HFF-Myc (cell line): ENCODE data around the gene NKX2-3.

Experiments
- DNase-seq: peaks from one replicate; pipeline ENCODE4 v3.0.0-alpha.2; 2011; ENCODE audit warnings: low read depth; ENCODE audit errors: extremely low read depth
- H3K4me3 ChIP-seq: replicated peaks from 2 replicates; pipeline ENCODE4 v1.5.1; 2011; ENCODE audit warnings: low read depth, mild to moderate bottlenecking, control low read depth, low read length
- CTCF ChIP-seq: IDR thresholded peaks from 2 replicates; pipeline ENCODE4 v1.5.1; 2012; ENCODE audit warnings: mild to moderate bottlenecking, low read depth, low read length, control low read depth; ENCODE audit errors: missing control alignments

The NKX2-3 gene

GRCh38 chr10:99522470-99523250 is 10.1 kb upstream of the NKX2-3 start:
- no peak for DNase-seq
- no peak overlapping the region for H3K4me3 ChIP-seq
- TF ChIP-seq CTCF: no peak

- TF ChIP-seq CTCF: no peak
- H3K4me3 ChIP-seq: no peak overlapping the region
- no peak for DNase-seq
Observed at GRCh38 chr10:99523251-99523773, 9.4 kb upstream of the NKX2-3 start.

- no peak overlapping the region for H3K4me3 ChIP-seq
- DNase-seq: no peak
- no peak for TF ChIP-seq CTCF
Observed at GRCh38 chr10:99524050-99524666, 8.6 kb upstream of the NKX2-3 start.

GRCh38 chr10:99524736-99525380 is 7.9 kb upstream of the NKX2-3 start:
- H3K4me3 ChIP-seq: no peak overlapping the region
- no peak for DNase-seq
- TF ChIP-seq CTCF: no peak

GRCh38 chr10:99525897-99526296 is 6.8 kb upstream of the NKX2-3 start:
- TF ChIP-seq CTCF: no peak
- no peak for DNase-seq
- H3K4me3 ChIP-seq: no peak overlapping the region

- TF ChIP-seq CTCF: no peak
- DNase-seq: no peak
- no peak overlapping the region for H3K4me3 ChIP-seq
Observed at GRCh38 chr10:99526861-99527504, 5.8 kb upstream of the NKX2-3 start.
